PFSK-1 (cell line): ENCODE results near the gene CORIN.

ENCODE experiments used
- POLR2AphosphoS5 ChIP-seq: IDR thresholded peaks from 2 replicates; pipeline ENCODE4 v1.6.1; 2012; ENCODE audit warnings: low read depth, mild to moderate bottlenecking, control low read depth, low read length, moderate library complexity
- REST ChIP-seq, 2 experiments: IDR thresholded peaks; 2 replicates each; pipeline versions ENCODE4 v1.6.1 to v1.8.0; 2011 to 2012; ENCODE audit warnings: low read depth in 2 of 2, low read length in 2 of 2, control low read depth in 1 of 2, inconsistent platforms in 1 of 2, mild to moderate bottlenecking in 1 of 2, moderate library complexity in 1 of 2; ENCODE audit not compliant: insufficient read depth in 1 of 2

GRCh38 chr4:47711183-47711582 lies 126.7 kb downstream of the CORIN start:
- no peak for TF ChIP-seq REST (IDR thresholded peaks at IDR 0.05; ENCODE audit: insufficient read depth in 1 of 2, low read depth in 2 of 2, low read length in 2 of 2)
- TF ChIP-seq POLR2AphosphoS5 = no peak
